Measurements from ENCODE around the gene SMIM45.

DNA sequence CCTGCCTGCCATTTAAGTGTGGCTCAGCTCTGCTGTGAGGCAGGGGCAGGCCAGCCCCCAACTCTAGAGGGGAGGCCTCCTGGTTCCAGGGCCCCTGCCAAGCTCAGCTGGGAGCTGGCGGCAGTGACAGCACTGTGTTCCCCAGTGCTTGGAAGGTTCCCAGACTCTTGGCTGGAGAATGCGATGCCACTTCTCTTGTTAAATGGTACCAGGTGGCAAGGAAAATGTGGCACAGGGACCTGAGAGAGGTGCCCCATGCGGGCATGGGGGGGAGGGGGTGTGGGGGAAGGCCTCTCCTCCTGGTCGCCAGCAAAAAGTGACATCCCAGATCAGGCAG lies 17.0 kb upstream of the SMIM45 start:
- no peak for TF ChIP-seq ZNF274 (IDR thresholded peaks at IDR 0.05; ENCODE audit: low read depth, low read length)
- no peak for TF ChIP-seq YY1 (IDR thresholded peaks at IDR 0.05; ENCODE audit: insufficient read depth, insufficient read length)

Measured in NT2/D1 (cell line).